ENCODE measurements around the gene BCL2L1.

GRCh38 chr20:31694842-31695593, 27.6 kb downstream of the BCL2L1 start:
- TF ChIP-seq EP300 (IDR thresholded peaks at IDR 0.05) = no peak
- no peak for TF ChIP-seq POLR2A (IDR thresholded peaks at IDR 0.05)
- no peak for TF ChIP-seq CTCF (IDR thresholded peaks at IDR 0.05)

All from tibial nerve (tissue), 4 donors.